HCT116 (cell line): ENCODE measurements around the gene TRIB2.

Source experiments
- EZH2phosphoT487 ChIP-seq: fragments of 200-600 bp; IDR thresholded peaks from 2 replicates; pipeline ENCODE4 v1.6.1; 2018; ENCODE audit warnings: antibody characterized with exemption, borderline replicate concordance
- POLR2A ChIP-seq: IDR thresholded peaks from 2 replicates; pipeline ENCODE4 v1.7.0; 2011; ENCODE audit warnings: borderline replicate concordance; ENCODE audit not compliant: insufficient read depth, insufficient read length; ENCODE audit errors: extremely low read depth
- POLR2AphosphoS5 ChIP-seq: IDR thresholded peaks from 2 replicates; pipeline ENCODE4 v1.6.1; 2011; ENCODE audit warnings: mild to moderate bottlenecking, low read depth, low read length, moderate library complexity
- RAD21 ChIP-seq: IDR thresholded peaks from 2 replicates; pipeline ENCODE4 v1.6.1; 2012; ENCODE audit warnings: low read depth, mild to moderate bottlenecking
- TCF7L2 ChIP-seq: IDR thresholded peaks from 2 replicates; pipeline ENCODE4 v1.7.0; 2011; ENCODE audit warnings: borderline replicate concordance, inconsistent platforms; ENCODE audit not compliant: insufficient read depth, insufficient read length; ENCODE audit errors: extremely low read depth
- TF ChIP-seq, protein P1 (sequence below), 3 experiments: fragments of 200-600 bp in 1 of 3; sonication (generic) in 1 of 3; IDR thresholded peaks in 2 of 3; conservative IDR thresholded peaks in 1 of 3; 2 replicates each; pipeline ENCODE4 v1.5.1; 2012 to 2017; ENCODE audit warnings: low read depth in 2 of 3, low read length in 2 of 3, antibody characterized with exemption in 1 of 3, borderline replicate concordance in 1 of 3, control low read depth in 1 of 3, mild to moderate bottlenecking in 1 of 3, mixed read lengths in 1 of 3, mixed run types in 1 of 3, moderate library complexity in 1 of 3; ENCODE audit not compliant: insufficient read depth in 1 of 3

GRCh38 chr2:12754643-12755042 lies 37.9 kb downstream of the TRIB2 start:
- TF ChIP-seq RAD21, result no peak
- TF ChIP-seq, protein P1, sequence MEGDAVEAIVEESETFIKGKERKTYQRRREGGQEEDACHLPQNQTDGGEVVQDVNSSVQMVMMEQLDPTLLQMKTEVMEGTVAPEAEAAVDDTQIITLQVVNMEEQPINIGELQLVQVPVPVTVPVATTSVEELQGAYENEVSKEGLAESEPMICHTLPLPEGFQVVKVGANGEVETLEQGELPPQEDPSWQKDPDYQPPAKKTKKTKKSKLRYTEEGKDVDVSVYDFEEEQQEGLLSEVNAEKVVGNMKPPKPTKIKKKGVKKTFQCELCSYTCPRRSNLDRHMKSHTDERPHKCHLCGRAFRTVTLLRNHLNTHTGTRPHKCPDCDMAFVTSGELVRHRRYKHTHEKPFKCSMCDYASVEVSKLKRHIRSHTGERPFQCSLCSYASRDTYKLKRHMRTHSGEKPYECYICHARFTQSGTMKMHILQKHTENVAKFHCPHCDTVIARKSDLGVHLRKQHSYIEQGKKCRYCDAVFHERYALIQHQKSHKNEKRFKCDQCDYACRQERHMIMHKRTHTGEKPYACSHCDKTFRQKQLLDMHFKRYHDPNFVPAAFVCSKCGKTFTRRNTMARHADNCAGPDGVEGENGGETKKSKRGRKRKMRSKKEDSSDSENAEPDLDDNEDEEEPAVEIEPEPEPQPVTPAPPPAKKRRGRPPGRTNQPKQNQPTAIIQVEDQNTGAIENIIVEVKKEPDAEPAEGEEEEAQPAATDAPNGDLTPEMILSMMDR (IDR thresholded peaks at IDR 0.05 in 2 of 3, conservative IDR thresholded peaks at IDR 0.05 in 1 of 3; ENCODE audit: borderline replicate concordance in 1 of 3, insufficient read depth in 1 of 3, low read depth in 2 of 3, low read length in 2 of 3), result no peak
- no peak for TF ChIP-seq POLR2AphosphoS5
- no peak for TF ChIP-seq POLR2A
- no peak for TF ChIP-seq TCF7L2
- TF ChIP-seq EZH2phosphoT487, result no peak
